NB4 (cell line): ENCODE results near the gene SMIM44.
A peak's percentile ranks its signal among the peaks of the same experiment; 100 is the strongest.

Source experiments
- DNase-seq: peaks from one replicate; pipeline ENCODE4 v3.0.0; 2010; ENCODE audit warnings: low read depth
- H3K4me3 ChIP-seq: one replicate; pipeline ENCODE4 v1.5.1; 2011; ENCODE audit warnings: mild to moderate bottlenecking, low read depth, low read length, moderate library complexity
- CTCF ChIP-seq: IDR thresholded peaks from one replicate; pipeline ENCODE4 v1.5.1; 2012; ENCODE audit warnings: low read depth, low read length
- MAX ChIP-seq: IDR thresholded peaks from 2 replicates; pipeline ENCODE4 v1.6.1; 2011; ENCODE audit warnings: low read depth, low read length
- MYC ChIP-seq: IDR thresholded peaks from 2 replicates; pipeline ENCODE4 v1.6.1; 2011; ENCODE audit warnings: low read depth, low read length
- POLR2A ChIP-seq: IDR thresholded peaks from 2 replicates; pipeline ENCODE4 v1.6.1; 2011; ENCODE audit warnings: mild to moderate bottlenecking; ENCODE audit not compliant: insufficient read length; ENCODE audit errors: extremely low read depth

Gene SMIM44

DNA sequence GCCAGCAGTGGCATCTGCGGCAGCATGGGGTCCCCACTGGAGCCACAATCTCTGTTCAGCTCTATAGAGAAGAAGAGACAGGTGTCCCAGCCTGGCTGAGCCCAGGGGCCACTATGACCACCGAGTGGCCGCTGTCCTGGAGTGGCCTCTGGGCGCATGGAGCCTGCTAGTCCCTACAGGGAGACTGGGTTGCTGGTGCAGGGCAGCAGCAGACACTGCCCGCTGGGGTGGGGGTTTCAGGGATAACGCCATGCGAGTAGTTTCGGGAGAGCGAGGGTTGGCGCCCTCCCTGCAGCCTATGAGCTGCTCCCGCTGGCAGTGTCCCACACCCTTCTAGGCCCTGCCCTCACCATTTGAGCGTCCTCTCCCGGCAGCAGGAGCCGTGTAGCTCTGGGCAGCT is 44.8 kb upstream of the SMIM44 start:
- DNase-seq = no peak
- no peak overlapping the region for H3K4me3 ChIP-seq
- TF ChIP-seq MYC (no peak), MAX (no peak), CTCF (no peak), POLR2A (no peak)

DNA sequence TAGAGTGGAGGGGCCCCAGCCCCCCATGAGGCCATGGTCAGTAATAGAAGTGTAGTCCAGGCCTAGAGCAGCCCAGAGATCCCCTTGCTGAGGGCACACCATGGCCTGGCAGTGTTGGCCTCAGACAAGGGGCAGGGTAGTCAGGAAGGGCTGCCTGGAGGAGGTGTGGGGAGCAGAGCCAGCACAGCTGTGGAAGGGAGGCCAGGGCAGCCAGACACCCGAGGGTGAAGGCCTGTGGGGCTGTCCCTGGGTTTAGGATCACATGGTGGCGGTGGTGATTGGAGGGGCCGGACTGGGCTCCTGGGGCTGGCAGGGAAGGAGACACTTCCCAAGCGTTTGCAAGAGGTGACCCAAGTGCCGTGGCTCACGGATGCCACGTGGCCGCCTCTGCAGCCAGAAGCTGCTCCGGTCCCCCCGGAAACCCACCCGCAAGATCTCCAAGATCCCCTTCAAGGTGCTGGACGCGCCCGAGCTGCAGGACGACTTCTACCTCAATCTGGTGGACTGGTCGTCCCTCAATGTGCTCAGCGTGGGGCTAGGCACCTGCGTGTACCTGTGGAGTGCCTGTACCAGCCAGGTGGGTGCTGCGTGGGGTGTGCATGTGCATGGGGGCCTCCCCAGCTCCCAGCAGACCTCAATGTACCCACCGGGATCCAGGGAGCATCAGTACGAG is 44.1 kb upstream of the SMIM44 start:
- TF ChIP-seq MAX (no peak), POLR2A (no peak), MYC (no peak), CTCF (no peak)
- no peak overlapping the region for H3K4me3 ChIP-seq
- no peak for DNase-seq

GRCh38 chr19:3526507-3527237 is 43.4 kb upstream of the SMIM44 start:
- DNase-seq = no peak
- H3K4me3 ChIP-seq = no peak overlapping the region
- no peak for TF ChIP-seq MYC
- no peak for TF ChIP-seq MAX
- TF ChIP-seq CTCF = peak; percentile 8

GRCh38 chr19:3524904-3525451 is 41.7 kb upstream of the SMIM44 start:
- H3K4me3 ChIP-seq = no peak overlapping the region
- TF ChIP-seq CTCF (no peak), MAX (no peak), MYC (no peak), POLR2A (no peak)

DNA sequence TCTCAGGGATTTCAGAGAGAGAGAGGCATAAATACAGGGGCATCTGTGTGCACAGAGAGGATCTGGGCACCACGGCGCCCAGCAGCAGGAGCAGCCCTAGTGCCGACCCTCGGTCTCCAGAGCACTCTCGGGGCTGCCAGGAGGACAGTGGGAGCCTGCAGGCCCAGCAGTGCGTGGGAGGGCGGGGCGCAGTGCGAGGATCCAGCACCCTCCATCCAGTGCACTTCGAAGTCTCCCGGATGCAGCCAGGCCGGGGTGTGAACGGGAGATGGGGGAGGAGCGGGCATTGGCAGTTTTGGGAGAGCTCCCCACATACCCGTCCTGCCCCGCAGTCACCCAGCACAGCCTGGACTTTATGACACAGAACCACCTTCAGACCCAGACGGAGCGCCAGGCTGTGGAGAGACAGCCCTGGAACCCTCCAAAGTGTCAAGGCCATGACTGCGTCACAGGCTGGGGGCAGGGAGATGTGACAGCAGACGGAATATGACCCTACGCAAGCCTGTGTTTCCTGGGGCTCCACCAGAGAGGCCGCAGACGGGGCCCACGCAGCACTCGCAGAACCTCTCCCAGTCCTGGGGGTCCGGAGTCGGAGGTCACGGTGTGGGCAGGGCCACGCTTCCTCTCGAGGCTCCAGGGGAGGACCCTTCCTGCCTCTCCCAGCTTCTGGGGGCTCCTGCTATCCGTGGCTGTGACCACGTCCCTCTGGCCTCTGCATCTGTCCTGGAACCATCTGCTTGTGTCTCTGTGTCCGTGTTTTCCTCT is 41.0 kb upstream of the SMIM44 start:
- no peak for TF ChIP-seq MAX
- no peak for DNase-seq
- H3K4me3 ChIP-seq = no peak overlapping the region

More at GRCh38 chr19:3524904-3525451, 41.7 kb upstream of the SMIM44 start:
- DNase-seq = no peak
